Measurements from ENCODE around the gene MALAT1.

MALAT1 gene

GRCh38 chr11:65473278-65473860 lies 25.5 kb upstream of the MALAT1 start:
- TF ChIP-seq POLR2A (IDR thresholded peaks at IDR 0.05; ENCODE audit: low read length) (no peak), GATA1 (IDR thresholded peaks at IDR 0.05; ENCODE audit: low read depth, low read length) (no peak)
- DNase-seq = no peak

GRCh38 chr11:65474864-65475263 lies 24.0 kb upstream of the MALAT1 start:
- no peak for DNase-seq
- TF ChIP-seq POLR2A (IDR thresholded peaks at IDR 0.05; ENCODE audit: low read length) (no peak), GATA1 (IDR thresholded peaks at IDR 0.05; ENCODE audit: low read depth, low read length) (no peak)

- DNase-seq = peak; percentile 66 to 83
- TF ChIP-seq POLR2A (IDR thresholded peaks at IDR 0.05; ENCODE audit: low read length) (no peak), GATA1 (IDR thresholded peaks at IDR 0.05; ENCODE audit: low read depth, low read length) (no peak)
Observed at GRCh38 chr11:65476632-65477148, 22.2 kb upstream of the MALAT1 start.

- peak; percentile 95 to 98 for DNase-seq
- TF ChIP-seq POLR2A (IDR thresholded peaks at IDR 0.05; ENCODE audit: low read length) = peak; percentile 97
- no peak for TF ChIP-seq GATA1 (IDR thresholded peaks at IDR 0.05; ENCODE audit: low read depth, low read length)
Observed at GRCh38 chr11:65477149-65477965, 21.5 kb upstream of the MALAT1 start.

GRCh38 chr11:65478388-65479183 lies 20.3 kb upstream of the MALAT1 start:
- TF ChIP-seq GATA1 (IDR thresholded peaks at IDR 0.05; ENCODE audit: low read depth, low read length) = no peak
- no peak for TF ChIP-seq POLR2A (IDR thresholded peaks at IDR 0.05; ENCODE audit: low read length)
- no peak for DNase-seq

GRCh38 chr11:65479184-65480145 lies 19.4 kb upstream of the MALAT1 start:
- no peak for DNase-seq
- TF ChIP-seq POLR2A (IDR thresholded peaks at IDR 0.05; ENCODE audit: low read length) = peak; percentile 10
- no peak for TF ChIP-seq GATA1 (IDR thresholded peaks at IDR 0.05; ENCODE audit: low read depth, low read length)

- no peak for TF ChIP-seq GATA1 (IDR thresholded peaks at IDR 0.05; ENCODE audit: low read depth, low read length)
- no peak for TF ChIP-seq POLR2A (IDR thresholded peaks at IDR 0.05; ENCODE audit: low read length)
- DNase-seq = no peak
Observed at GRCh38 chr11:65482306-65482850, 16.5 kb upstream of the MALAT1 start.

GRCh38 chr11:65485920-65486219 lies 13.0 kb upstream of the MALAT1 start:
- no peak for DNase-seq
- TF ChIP-seq GATA1 (IDR thresholded peaks at IDR 0.05; ENCODE audit: low read depth, low read length) (no peak), POLR2A (IDR thresholded peaks at IDR 0.05; ENCODE audit: low read length) (no peak)

GRCh38 chr11:65486570-65487466 lies 12.0 kb upstream of the MALAT1 start:
- TF ChIP-seq GATA1 (IDR thresholded peaks at IDR 0.05; ENCODE audit: low read depth, low read length) (no peak), POLR2A (IDR thresholded peaks at IDR 0.05; ENCODE audit: low read length) (no peak)
- DNase-seq = no peak

GRCh38 chr11:65487467-65488272 lies 11.2 kb upstream of the MALAT1 start:
- TF ChIP-seq GATA1 (IDR thresholded peaks at IDR 0.05; ENCODE audit: low read depth, low read length) = no peak
- TF ChIP-seq POLR2A (IDR thresholded peaks at IDR 0.05; ENCODE audit: low read length) = no peak
- peak; percentile 87 to 93 for DNase-seq

All from erythroblast (primary cell).